Mesodermal cell (in vitro differentiated cells): Measurements from ENCODE around the gene CDC42SE2.
"Not testable (repeated sequence)": the region's sequence is repeated elsewhere in the genome, so short reads cannot be mapped to it uniquely, and the experiment has no call there.

ENCODE experiments used
- H3K27ac ChIP-seq: 2 replicates; pipeline ENCODE4 v1.7.0; 2013; ENCODE audit warnings: mild to moderate bottlenecking, low read depth, low read length, moderate library complexity; ENCODE audit not compliant: severe bottlenecking
- H3K36me3 ChIP-seq: 2 replicates; pipeline ENCODE4 v1.7.1; 2013; ENCODE audit warnings: mild to moderate bottlenecking, low read length, moderate library complexity; ENCODE audit not compliant: control insufficient read depth, insufficient read depth
- H3K4me1 ChIP-seq: one replicate; pipeline ENCODE4 v1.7.1; 2013; ENCODE audit warnings: mild to moderate bottlenecking, low read length; ENCODE audit not compliant: insufficient read depth, control insufficient read depth, poor library complexity, severe bottlenecking
- H3K4me3 ChIP-seq: 2 replicates; pipeline ENCODE4 v1.7.0; 2013; ENCODE audit warnings: low read length, control low read depth, mild to moderate bottlenecking; ENCODE audit not compliant: insufficient read depth, poor library complexity, severe bottlenecking; ENCODE audit errors: extremely low read depth
- H3K9me3 ChIP-seq: 2 replicates; pipeline ENCODE4 v1.7.1; 2013; ENCODE audit warnings: mild to moderate bottlenecking, low read length, moderate library complexity; ENCODE audit not compliant: control insufficient read depth
- WGBS, 2 experiments: methylation state at CpG; one replicate each; pipeline ENCODE4 v1.1.5; 2013; ENCODE audit warnings: missing lambda C conversion rate in 2 of 2; ENCODE audit not compliant: insufficient coverage in 2 of 2; 5-methylcytosine and 5-hydroxymethylcytosine counted together

CDC42SE2 gene

DNA sequence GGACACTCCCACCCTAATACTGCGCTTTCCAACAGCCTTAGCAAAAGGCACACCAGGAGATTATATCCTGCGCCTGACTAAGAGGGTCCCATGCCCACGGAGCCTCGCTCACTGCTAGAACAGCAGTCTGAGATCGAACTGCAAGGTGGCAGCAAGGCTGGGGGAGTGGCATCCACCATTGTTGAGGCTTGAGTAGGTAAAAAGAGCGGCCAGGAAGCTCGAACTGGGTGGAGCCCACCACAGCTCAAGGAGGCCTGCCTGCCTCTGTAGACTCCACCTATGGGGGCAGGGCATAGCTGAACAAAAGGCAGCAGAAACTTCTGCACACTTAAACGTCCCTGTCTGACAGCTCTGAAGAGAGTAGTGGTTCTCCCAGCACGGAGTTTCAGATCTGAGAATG is 80.4 kb downstream of the CDC42SE2 start:
- H3K27ac ChIP-seq, H3K4me1 ChIP-seq, H3K4me3 ChIP-seq, H3K9me3 ChIP-seq, H3K36me3 ChIP-seq: not testable (repeated sequence)
- WGBS, 2 experiments: 90 to 99% methylated on average over 9 of the region's 9 CpGs

- WGBS, 2 experiments: no CpG with 5 or more reads among the region's 3 CpGs
- H3K36me3 ChIP-seq, H3K4me1 ChIP-seq, H3K27ac ChIP-seq, H3K9me3 ChIP-seq, H3K4me3 ChIP-seq: not testable (repeated sequence)
These were observed 82.4 kb downstream of the CDC42SE2 start for GRCh38 chr5:131346204-131346603.

- WGBS, 2 experiments: 86% methylated on average over 1 of the region's 3 CpGs; no CpG with 5 or more reads in 1 of the 2 experiments
- peaks cover 5% of the 10 kb centered on the region for H3K4me1 ChIP-seq
- H3K9me3 ChIP-seq: no peaks in the 10 kb centered on the region
These were observed 90.1 kb downstream of the CDC42SE2 start for GRCh38 chr5:131353991-131354390.

DNA sequence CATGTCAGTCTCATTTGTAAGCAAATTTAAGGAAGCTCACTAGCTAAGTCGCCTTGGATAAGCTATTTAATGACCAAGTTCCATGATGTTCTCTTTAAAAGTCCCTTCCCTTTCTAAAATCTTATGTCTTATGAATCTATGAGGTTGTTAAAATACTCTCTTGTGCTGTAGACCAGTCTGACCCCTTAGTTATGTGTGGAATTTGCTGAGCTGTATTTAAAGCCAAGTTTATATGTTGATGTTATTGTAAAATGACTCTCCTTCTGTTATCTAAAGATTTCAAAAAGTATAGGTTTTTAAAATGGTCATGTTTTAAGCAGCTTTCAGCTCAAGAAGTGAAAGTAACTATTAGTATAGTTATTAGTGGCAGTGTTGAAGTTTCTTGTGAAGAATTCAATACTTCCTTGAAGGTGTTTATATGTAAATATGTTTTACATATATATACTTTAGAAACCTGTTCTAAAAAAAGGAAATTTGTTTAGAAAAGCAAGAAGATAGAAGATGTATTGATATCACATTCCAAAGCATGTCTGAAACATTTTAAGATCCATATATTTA is 92.2 kb downstream of the CDC42SE2 start:
- peaks cover 10% of the 10 kb centered on the region for H3K36me3 ChIP-seq
- no peaks in the 10 kb centered on the region for H3K9me3 ChIP-seq
- 80% methylated on average over 1 of the region's 1 CpG; no CpG with 5 or more reads in 1 of the 2 experiments for WGBS, 2 experiments
- H3K27ac ChIP-seq: no peak overlapping the region
- peaks cover 5% of the 10 kb centered on the region for H3K4me1 ChIP-seq
- no peak overlapping the region for H3K4me3 ChIP-seq

More at GRCh38 chr5:131353991-131354390, 90.1 kb downstream of the CDC42SE2 start:
- H3K27ac ChIP-seq: no peak overlapping the region
- H3K4me3 ChIP-seq: no peak overlapping the region
- H3K36me3 ChIP-seq: no peaks in the 10 kb centered on the region

DNA sequence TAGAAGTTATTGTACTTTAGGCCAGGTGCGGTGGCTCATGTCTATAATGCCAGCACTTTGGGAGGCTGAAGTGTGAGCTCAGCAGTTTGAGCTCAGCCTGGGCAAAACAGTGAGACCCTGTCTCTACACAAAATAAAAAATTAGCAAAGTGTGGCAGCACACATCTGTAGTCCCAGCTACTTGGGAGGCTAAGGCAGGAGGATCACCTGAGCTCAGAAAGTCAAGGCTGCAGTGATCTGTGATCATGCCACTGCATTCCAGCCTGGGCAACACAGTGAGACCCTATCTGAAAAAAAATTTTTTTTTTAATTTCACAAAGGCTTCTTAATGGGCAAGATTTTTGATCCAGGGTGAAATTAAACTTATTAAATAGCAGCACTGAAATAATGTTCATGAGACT is 92.8 kb downstream of the CDC42SE2 start:
- 100% methylated on average over 1 of the region's 1 CpG; no CpG with 5 or more reads in 1 of the 2 experiments for WGBS, 2 experiments
- Histone ChIP-seq H3K9me3 (no peaks in the 10 kb centered on the region), H3K36me3 (peaks cover 13% of the 10 kb centered on the region), H3K4me3 (no peak overlapping the region), H3K4me1 (peaks cover 5% of the 10 kb centered on the region), H3K27ac (no peak overlapping the region)

DNA sequence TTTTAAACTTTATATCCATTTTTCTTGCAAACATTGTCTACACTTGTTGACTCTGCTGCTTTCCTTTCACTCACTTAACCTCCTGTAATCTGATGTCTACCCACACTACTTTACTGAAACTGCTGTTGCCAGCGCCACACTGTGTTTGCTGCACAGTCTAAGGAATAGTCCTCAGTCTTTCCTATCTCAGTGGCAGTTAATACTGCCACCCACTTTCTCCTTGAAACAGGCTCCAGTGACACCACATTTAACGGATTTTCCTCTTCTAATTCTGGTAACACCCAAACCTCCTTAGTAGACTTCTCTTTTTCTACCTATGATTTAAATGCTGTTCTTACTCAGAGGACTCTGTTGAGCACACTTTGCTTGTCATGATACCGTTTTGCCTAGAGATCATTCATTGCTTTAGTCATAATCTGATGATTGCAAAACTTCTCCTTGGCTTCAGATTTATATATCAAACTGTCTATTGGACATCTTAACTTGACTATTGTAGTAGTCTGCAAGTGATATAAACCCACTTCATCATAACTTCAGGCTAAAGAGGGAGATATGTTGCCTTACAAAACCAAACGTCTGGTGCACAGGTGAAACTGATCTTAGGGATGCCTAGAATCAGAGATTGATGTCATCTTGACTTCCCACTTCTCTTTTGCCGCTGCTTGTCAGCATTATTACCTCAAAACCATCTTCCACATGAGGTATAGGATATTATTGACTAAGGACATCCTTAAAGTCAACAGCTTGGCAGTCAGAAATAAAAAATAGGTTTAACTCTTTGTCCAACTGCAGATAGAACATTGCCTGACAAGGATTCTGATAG is 94.1 kb downstream of the CDC42SE2 start:
- WGBS, 2 experiments: 87 to 96% methylated on average over 2 to 3 of the region's 5 CpGs
- no peaks in the 10 kb centered on the region for H3K9me3 ChIP-seq

GRCh38 chr5:131361677-131362315 is 97.9 kb downstream of the CDC42SE2 start:
- Histone ChIP-seq H3K9me3 (no peaks in the 10 kb centered on the region), H3K36me3 (peaks cover 13% of the 10 kb centered on the region)
- WGBS, 2 experiments: 87 to 89% methylated on average over 12 to 14 of the region's 15 CpGs

More for the DNA sequence above, 94.1 kb downstream of the CDC42SE2 start:
- Histone ChIP-seq H3K4me1 (peaks cover 5% of the 10 kb centered on the region), H3K36me3 (peaks cover 13% of the 10 kb centered on the region), H3K27ac (no peak overlapping the region), H3K4me3 (no peak overlapping the region)

DNA sequence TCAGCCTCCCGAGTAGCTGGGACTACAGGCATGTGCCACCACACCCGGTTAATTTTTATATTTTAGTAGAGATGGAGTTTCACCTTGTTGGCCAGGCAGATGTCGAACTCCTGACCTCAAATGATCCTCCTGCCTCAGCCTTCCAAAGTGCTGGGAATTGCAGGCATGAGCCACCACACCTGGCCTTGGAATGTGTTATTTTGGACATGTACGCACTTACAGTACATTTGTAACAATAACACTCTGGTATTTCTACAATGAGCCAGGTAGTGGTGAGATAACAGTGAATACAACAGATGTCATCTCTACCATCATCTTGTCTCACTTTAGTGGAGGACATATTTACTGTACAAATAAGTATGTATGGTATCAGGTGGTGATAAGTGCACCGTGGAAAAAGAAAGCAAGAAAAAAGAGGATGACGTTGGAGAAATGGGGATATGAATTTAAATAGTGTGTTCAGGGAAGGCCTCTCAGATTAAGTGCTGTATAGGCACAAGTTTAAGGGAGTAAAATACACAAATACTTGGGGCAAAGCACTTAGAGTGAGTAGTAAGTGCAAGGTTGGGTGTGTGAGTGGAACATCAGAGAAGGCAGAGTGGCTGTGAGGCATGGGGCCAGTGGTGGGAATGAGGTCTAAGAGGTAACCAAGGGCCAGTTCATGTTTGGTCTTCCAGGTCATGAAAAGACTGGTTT is 100.1 kb downstream of the CDC42SE2 start:
- H3K4me1 ChIP-seq: no peaks in the 10 kb centered on the region
- H3K9me3 ChIP-seq: no peaks in the 10 kb centered on the region
- WGBS, 2 experiments: 93 to 100% methylated on average over 3 to 5 of the region's 6 CpGs
- peaks cover 13% of the 10 kb centered on the region for H3K36me3 ChIP-seq
- no peak overlapping the region for H3K27ac ChIP-seq
- no peak overlapping the region for H3K4me3 ChIP-seq

More at GRCh38 chr5:131361677-131362315, 97.9 kb downstream of the CDC42SE2 start:
- no peaks in the 10 kb centered on the region for H3K4me1 ChIP-seq
- no peak overlapping the region for H3K27ac ChIP-seq
- H3K4me3 ChIP-seq: no peak overlapping the region

DNA sequence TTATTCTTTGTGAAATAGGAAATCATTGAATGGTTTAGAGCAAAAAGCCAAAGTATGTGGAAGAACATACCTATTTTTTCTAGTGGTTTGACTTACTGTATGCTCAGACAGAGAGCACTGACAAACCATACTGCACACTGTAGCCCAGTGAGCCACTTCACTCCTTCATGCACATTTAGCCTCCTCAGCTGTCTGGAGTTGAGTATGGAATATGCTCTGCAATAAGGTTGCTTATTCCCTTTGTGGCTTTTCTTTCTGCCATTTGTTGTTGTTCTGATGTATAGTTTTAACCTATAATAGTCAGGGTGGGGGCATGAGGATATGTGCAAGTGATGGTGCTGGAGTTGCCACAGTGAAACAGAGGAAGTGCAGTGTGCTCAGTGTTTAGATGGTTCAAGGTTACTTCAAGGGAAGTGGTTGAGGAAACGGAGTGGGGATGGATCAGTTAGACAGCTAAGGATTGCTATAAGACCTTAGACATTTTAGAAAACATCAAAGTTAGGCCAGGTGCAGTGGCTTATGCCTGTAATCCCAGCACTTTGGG is 100.7 kb downstream of the CDC42SE2 start:
- WGBS, 2 experiments: 100% methylated on average over 1 of the region's 1 CpG
- Histone ChIP-seq H3K36me3 (peaks cover 7% of the 10 kb centered on the region), H3K9me3 (no peaks in the 10 kb centered on the region), H3K4me3 (no peak overlapping the region), H3K27ac (no peak overlapping the region), H3K4me1 (no peaks in the 10 kb centered on the region)

- H3K4me1 ChIP-seq: no peaks in the 10 kb centered on the region
- WGBS, 2 experiments: 80 to 83% methylated on average over 1 to 2 of the region's 3 CpGs
- no peak overlapping the region for H3K4me3 ChIP-seq
- no peaks in the 10 kb centered on the region for H3K36me3 ChIP-seq
- no peaks in the 10 kb centered on the region for H3K9me3 ChIP-seq
- H3K27ac ChIP-seq: no peak overlapping the region
These were observed 102.6 kb downstream of the CDC42SE2 start for GRCh38 chr5:131366428-131366827.
